Glutamatergic neuron (in vitro differentiated cells): ENCODE measurements around the gene ZFPM1. TPM values are rescaled to one million over a fixed set of nuclear protein-coding genes. Genes with fewer than 3 reads are reported as not detected.
A peak's percentile ranks its signal among the peaks of the same experiment; 100 is the strongest.

Experiments used
- DNase-seq: peaks from one replicate; pipeline ENCODE4 v3.0.0; 2022
- H3K27ac Mint-ChIP-seq: one replicate; pipeline ENCODE4 v1.8.0; 2020; ENCODE audit warnings: mild to moderate bottlenecking, mixed read lengths, inconsistent platforms; ENCODE audit not compliant: unreplicated experiment
- H3K27me3 Mint-ChIP-seq: one replicate; pipeline ENCODE4 v1.8.0; 2020; ENCODE audit warnings: mild to moderate bottlenecking, moderate library complexity, mixed read lengths, inconsistent platforms; ENCODE audit not compliant: unreplicated experiment
- H3K36me3 Mint-ChIP-seq: one replicate; pipeline ENCODE4 v1.8.0; 2020; ENCODE audit warnings: mild to moderate bottlenecking, mixed read lengths, inconsistent platforms; ENCODE audit not compliant: unreplicated experiment
- H3K4me1 Mint-ChIP-seq: one replicate; pipeline ENCODE4 v1.8.0; 2020; ENCODE audit warnings: mild to moderate bottlenecking, low read depth, mixed read lengths, inconsistent platforms; ENCODE audit not compliant: unreplicated experiment
- H3K4me3 Mint-ChIP-seq: one replicate; pipeline ENCODE4 v1.8.0; 2020; ENCODE audit warnings: mild to moderate bottlenecking, mixed read lengths, inconsistent platforms; ENCODE audit not compliant: unreplicated experiment
- H3K9me3 Mint-ChIP-seq: one replicate; pipeline ENCODE4 v1.8.0; 2020; ENCODE audit warnings: mild to moderate bottlenecking, moderate library complexity, mixed read lengths, inconsistent platforms; ENCODE audit not compliant: unreplicated experiment
- CTCF ChIP-seq: fragments of 200-600 bp; sonication (generic); IDR thresholded peaks from one replicate; pipeline ENCODE4 v1.5.0; 2021; ENCODE audit not compliant: partially characterized antibody, unreplicated experiment
- total RNA-seq: library from RNA; stranded (reverse); fragmentation: NEBNext Ultra II Directional; extraction: Animal tissue kit (Norgen Biotek cat#: 25700); gene quantifications from one replicate; pipeline ENCODE4 v1.2.1, GENCODE V29; 2021; ENCODE audit not compliant: unreplicated experiment

Gene ZFPM1
- total RNA-seq, 1 donor from 2014 or later, result 11.1 TPM

GRCh38 chr16:88532434-88533241 is 79.6 kb downstream of the ZFPM1 start:
- Mint-ChIP-seq H3K4me3 (no peak overlapping the region), H3K27ac (no peak overlapping the region), H3K27me3 (peaks cover 14% of the 10 kb centered on the region), H3K36me3 (no peaks in the 10 kb centered on the region), H3K4me1 (peaks cover 7% of the 10 kb centered on the region), H3K9me3 (peaks cover 9% of the 10 kb centered on the region)
- TF ChIP-seq CTCF, result no peak
- no peak for DNase-seq

- H3K4me3 Mint-ChIP-seq, result no peak overlapping the region
- no peaks in the 10 kb centered on the region for H3K36me3 Mint-ChIP-seq
- no peak overlapping the region for H3K27ac Mint-ChIP-seq
- peaks cover 7% of the 10 kb centered on the region for H3K4me1 Mint-ChIP-seq
- peaks cover 9% of the 10 kb centered on the region for H3K9me3 Mint-ChIP-seq
- no peak for TF ChIP-seq CTCF
- peaks cover 14% of the 10 kb centered on the region for H3K27me3 Mint-ChIP-seq
- no peak for DNase-seq
Observed at GRCh38 chr16:88533381-88533917, 80.4 kb downstream of the ZFPM1 start.

GRCh38 chr16:88533932-88534637 is 81.0 kb downstream of the ZFPM1 start:
- Mint-ChIP-seq H3K4me3 (no peak overlapping the region), H3K4me1 (peaks cover 5% of the 10 kb centered on the region), H3K27ac (no peak overlapping the region), H3K9me3 (peaks cover 7% of the 10 kb centered on the region), H3K36me3 (no peaks in the 10 kb centered on the region), H3K27me3 (peaks cover 12% of the 10 kb centered on the region)
- no peak for TF ChIP-seq CTCF
- peak; percentile 85 for DNase-seq

GRCh38 chr16:88534638-88535190 is 81.6 kb downstream of the ZFPM1 start:
- H3K4me3 Mint-ChIP-seq, result peak overlapping the region; percentile 81

More at GRCh38 chr16:88534638-88535190, 81.6 kb downstream of the ZFPM1 start:
- peak overlapping the region; percentile 55 for H3K27ac Mint-ChIP-seq
- TF ChIP-seq CTCF, result no peak
- peaks cover 8% of the 10 kb centered on the region for H3K27me3 Mint-ChIP-seq
- DNase-seq, result peak; percentile 59
- peaks cover 2% of the 10 kb centered on the region for H3K4me1 Mint-ChIP-seq
- peaks cover 5% of the 10 kb centered on the region for H3K9me3 Mint-ChIP-seq
- H3K36me3 Mint-ChIP-seq, result no peaks in the 10 kb centered on the region
